Measurements from ENCODE around the gene SPATA31D1.

GRCh38 chr9:81953096-81953495 lies 35.5 kb upstream of the SPATA31D1 start:
- TF ChIP-seq CTCF (IDR thresholded peaks at IDR 0.05), result no peak
- TF ChIP-seq POLR2A (IDR thresholded peaks at IDR 0.05), result no peak

Measured in tibial nerve (tissue), 3 donors.